ENCODE results near the gene SHD.

DNA sequence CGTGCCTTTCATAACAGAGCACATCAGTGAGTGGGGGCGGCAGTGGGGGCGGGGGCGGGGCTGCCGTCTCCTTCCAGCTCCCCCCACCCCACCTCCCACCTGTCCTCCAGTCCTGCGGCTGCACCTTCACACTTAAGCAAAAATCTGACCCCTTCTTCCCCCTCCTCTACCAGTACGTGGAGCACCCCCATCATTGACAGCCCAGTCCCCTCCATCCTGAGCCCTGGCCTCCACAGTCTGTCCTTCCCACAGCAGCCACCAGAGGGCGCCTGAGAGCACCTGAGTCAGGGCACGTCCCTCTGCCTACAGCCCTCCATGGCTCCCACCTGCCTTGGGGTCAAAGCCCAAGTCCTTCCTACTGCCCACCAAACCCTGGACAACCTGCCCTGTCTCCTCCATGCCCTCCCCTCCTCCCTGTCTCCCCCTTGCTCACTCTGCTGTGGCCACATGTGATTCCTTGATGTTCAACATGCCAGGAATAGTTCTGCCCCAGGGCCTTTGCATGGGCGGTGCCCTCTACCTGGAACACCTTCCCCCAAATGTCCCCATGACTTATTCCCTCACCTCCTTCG lies 45.7 kb upstream of the SHD start:
- TF ChIP-seq NANOG (IDR thresholded peaks at IDR 0.05; ENCODE audit: insufficient read depth, low read depth, low read length, poor library complexity, severe bottlenecking), result no peak
- TF ChIP-seq, protein P1, sequence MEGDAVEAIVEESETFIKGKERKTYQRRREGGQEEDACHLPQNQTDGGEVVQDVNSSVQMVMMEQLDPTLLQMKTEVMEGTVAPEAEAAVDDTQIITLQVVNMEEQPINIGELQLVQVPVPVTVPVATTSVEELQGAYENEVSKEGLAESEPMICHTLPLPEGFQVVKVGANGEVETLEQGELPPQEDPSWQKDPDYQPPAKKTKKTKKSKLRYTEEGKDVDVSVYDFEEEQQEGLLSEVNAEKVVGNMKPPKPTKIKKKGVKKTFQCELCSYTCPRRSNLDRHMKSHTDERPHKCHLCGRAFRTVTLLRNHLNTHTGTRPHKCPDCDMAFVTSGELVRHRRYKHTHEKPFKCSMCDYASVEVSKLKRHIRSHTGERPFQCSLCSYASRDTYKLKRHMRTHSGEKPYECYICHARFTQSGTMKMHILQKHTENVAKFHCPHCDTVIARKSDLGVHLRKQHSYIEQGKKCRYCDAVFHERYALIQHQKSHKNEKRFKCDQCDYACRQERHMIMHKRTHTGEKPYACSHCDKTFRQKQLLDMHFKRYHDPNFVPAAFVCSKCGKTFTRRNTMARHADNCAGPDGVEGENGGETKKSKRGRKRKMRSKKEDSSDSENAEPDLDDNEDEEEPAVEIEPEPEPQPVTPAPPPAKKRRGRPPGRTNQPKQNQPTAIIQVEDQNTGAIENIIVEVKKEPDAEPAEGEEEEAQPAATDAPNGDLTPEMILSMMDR (IDR thresholded peaks at IDR 0.05; ENCODE audit: control extremely low read depth in 1 of 3, insufficient read depth in 1 of 3, low read depth in 1 of 3, low read length in 3 of 3), result peak; percentile 80 to 97 (median 96)
- TF ChIP-seq RFX5 (IDR thresholded peaks at IDR 0.05; ENCODE audit: borderline replicate concordance, low read depth, low read length), result no peak
- no peak for TF ChIP-seq SIX5 (IDR thresholded peaks at IDR 0.05; ENCODE audit: low read depth, low read length)
- no peak for TF ChIP-seq MAFK (IDR thresholded peaks at IDR 0.05; ENCODE audit: low read depth, low read length)
- no peak for TF ChIP-seq POLR2A (IDR thresholded peaks at IDR 0.05; ENCODE audit: control extremely low read depth in 1 of 2, low read depth in 2 of 2, low read length in 2 of 2)
- TF ChIP-seq CBX8 (IDR thresholded peaks at IDR 0.05; ENCODE audit: borderline replicate concordance, low read depth, low read length), result no peak
- TF ChIP-seq EZH2 (IDR thresholded peaks at IDR 0.05; ENCODE audit: low read depth, low read length, severe bottlenecking), result no peak
- TF ChIP-seq EP300 (IDR thresholded peaks at IDR 0.05; ENCODE audit: borderline replicate concordance in 1 of 2, low read depth in 2 of 2, low read length in 2 of 2), result no peak
- no peak for TF ChIP-seq POLR2AphosphoS5 (IDR thresholded peaks at IDR 0.05; ENCODE audit: low read depth, low read length)
- TF ChIP-seq GABPA (IDR thresholded peaks at IDR 0.05; ENCODE audit: borderline replicate concordance, insufficient read depth, low read length), result peak; percentile 59; the same call in 1 of the 2 replicates
